Neutrophil (primary cell): Measurements from ENCODE around the gene ORM2.

Experiments
- H3K27ac ChIP-seq: fragments of 200-600 bp; sonication (generic); 2 replicates; pipeline ENCODE4 v1.5.1; 2016; ENCODE audit warnings: mild to moderate bottlenecking, moderate library complexity
- H3K27me3 ChIP-seq: fragments of 200-600 bp; sonication (generic); 2 replicates; pipeline ENCODE4 v1.6.0; 2016; ENCODE audit warnings: mild to moderate bottlenecking
- H3K36me3 ChIP-seq: fragments of 200-600 bp; sonication (generic); 2 replicates; pipeline ENCODE4 v1.5.1; 2017
- H3K4me1 ChIP-seq, 2 experiments: fragments of 200-600 bp in 1 of 2; sonication (generic) in 1 of 2; 1 replicate in 1 of 2; 2 replicates in 1 of 2; pipeline versions ENCODE4 v1.5.1 to v1.6.1; 2013 to 2016; ENCODE audit warnings: low read depth in 1 of 2, low read length in 1 of 2, mild to moderate bottlenecking in 1 of 2, moderate library complexity in 1 of 2; ENCODE audit not compliant: control insufficient read depth in 1 of 2, insufficient read depth in 1 of 2
- H3K4me3 ChIP-seq, 2 experiments: fragments of 200-600 bp in 1 of 2; sonication (generic) in 1 of 2; 1 replicate in 1 of 2; 2 replicates in 1 of 2; pipeline ENCODE4 v1.5.1; 2013 to 2016; ENCODE audit warnings: low read depth in 1 of 2, low read length in 1 of 2, mild to moderate bottlenecking in 1 of 2, moderate library complexity in 1 of 2
- H3K9me3 ChIP-seq: fragments of 200-600 bp; sonication (generic); 2 replicates; pipeline ENCODE4 v1.5.1; 2016
- TF ChIP-seq, protein P1 (sequence below): fragments of 200-600 bp; sonication (generic); IDR thresholded peaks from 2 replicates; pipeline ENCODE4 v1.5.1; 2016; ENCODE audit warnings: antibody characterized with exemption

Gene ORM2

DNA sequence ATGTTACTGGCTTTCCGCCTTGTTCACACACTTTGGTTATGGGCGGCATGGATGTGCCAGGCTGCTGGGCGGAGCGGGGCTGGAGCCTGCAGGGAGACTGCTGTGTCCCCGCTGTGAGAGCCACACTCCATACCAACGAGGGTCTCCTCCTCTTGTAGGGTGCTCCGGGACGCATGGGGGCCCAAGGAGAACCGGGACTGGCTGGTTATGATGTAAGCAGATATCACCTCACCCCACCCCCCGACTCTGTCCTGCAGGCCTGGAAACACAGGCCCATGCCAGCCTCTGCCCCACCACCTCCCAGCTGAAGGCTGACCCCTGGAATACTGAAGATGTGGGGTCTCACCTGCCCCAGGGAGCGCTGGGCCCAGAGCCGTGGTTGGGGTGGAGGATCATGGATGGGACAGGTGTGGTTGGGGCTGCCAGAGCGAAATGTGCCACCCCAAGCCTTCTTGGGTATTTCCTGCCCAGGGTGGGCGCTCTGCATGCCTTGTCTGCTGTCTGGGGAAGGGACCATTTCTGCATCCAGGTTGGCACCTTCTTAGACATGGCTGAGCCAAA, 46.0 kb upstream of the ORM2 start:
- Histone ChIP-seq H3K9me3 (no peaks in the 10 kb centered on the region), H3K27me3 (peaks cover 17% of the 10 kb centered on the region), H3K4me1 (no peaks in the 10 kb centered on the region), H3K4me3 (no peak overlapping the region), H3K27ac (no peak overlapping the region), H3K36me3 (no peaks in the 10 kb centered on the region)
- TF ChIP-seq, protein P1, sequence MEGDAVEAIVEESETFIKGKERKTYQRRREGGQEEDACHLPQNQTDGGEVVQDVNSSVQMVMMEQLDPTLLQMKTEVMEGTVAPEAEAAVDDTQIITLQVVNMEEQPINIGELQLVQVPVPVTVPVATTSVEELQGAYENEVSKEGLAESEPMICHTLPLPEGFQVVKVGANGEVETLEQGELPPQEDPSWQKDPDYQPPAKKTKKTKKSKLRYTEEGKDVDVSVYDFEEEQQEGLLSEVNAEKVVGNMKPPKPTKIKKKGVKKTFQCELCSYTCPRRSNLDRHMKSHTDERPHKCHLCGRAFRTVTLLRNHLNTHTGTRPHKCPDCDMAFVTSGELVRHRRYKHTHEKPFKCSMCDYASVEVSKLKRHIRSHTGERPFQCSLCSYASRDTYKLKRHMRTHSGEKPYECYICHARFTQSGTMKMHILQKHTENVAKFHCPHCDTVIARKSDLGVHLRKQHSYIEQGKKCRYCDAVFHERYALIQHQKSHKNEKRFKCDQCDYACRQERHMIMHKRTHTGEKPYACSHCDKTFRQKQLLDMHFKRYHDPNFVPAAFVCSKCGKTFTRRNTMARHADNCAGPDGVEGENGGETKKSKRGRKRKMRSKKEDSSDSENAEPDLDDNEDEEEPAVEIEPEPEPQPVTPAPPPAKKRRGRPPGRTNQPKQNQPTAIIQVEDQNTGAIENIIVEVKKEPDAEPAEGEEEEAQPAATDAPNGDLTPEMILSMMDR = no peak

DNA sequence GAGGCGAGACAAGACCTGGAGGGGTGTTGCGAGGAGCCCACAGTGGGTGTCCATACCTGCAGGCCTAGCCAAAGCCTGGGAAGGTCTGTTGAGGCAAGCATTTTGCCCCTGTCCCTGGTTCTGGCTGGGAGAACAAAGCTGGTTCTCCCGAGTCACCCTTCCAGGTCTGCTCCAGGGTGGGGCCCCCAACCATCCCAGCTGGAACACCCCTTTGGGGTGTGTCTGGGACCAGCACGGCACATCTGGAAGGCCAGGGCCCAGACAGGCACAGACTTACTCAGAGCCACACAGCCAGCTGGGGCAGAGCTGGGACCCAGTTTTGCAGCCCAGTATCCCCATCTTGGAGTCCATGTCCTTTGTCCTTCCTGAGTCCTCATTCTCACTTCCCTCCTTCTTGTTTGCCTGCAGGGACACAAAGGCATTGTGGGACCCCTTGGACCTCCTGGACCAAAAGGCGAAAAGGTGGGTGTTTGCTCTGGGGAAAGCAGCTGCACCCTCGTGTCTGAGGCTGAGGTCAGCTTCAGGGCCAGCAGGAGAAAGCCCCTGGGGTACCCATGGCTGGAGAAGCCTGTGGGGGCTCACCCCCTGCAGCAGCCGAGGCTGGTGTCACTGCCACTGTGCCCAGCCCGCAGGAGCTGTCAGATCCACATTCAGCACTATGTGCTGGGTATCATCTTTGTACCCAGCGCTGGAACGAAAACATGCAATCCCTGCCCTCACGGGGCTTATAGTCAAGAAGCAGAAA, 45.2 kb upstream of the ORM2 start:
- H3K4me1 ChIP-seq = no peaks in the 10 kb centered on the region
- TF ChIP-seq, protein P1 = no peak

DNA sequence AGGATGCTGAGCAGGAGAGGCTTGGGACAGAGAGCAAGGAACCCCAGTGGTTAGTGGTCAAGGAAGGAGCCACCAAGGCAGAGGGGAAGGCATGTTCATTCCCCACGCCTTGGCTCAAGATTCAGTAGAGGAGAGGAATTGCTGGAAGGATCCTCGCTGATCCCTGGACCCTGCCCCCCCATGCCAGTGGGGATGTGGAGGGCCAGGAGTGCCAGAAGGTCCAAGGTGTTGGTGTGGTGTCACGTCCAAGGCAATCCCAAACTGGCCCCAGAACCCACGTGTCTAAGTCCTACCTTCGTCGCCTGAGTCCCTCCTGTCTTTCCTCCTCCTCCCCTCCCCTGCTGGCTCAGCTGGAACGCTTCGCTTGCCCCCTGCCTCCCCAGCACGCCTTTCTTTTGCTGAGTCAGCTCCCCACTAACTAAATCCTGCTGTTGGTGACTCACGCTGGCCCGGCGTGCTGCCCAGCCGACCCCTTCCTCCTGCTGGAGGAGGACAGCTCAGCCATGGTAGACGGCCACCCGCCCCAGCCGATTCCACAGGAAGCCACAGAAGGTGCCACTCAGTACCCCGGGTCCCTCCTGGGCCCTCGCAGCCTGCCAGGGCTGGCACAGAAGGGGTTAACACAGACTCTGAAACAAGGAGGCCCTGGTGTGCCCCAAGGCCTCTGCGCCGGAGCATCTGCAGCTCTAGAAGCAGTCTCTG, 44.4 kb upstream of the ORM2 start:
- H3K4me1 ChIP-seq = no peaks in the 10 kb centered on the region
- H3K27ac ChIP-seq = no peak overlapping the region
- no peaks in the 10 kb centered on the region for H3K9me3 ChIP-seq

More for the DNA sequence above, 45.2 kb upstream of the ORM2 start:
- Histone ChIP-seq H3K9me3 (no peaks in the 10 kb centered on the region), H3K36me3 (no peaks in the 10 kb centered on the region), H3K27ac (no peak overlapping the region), H3K4me3 (no peak overlapping the region), H3K27me3 (peaks cover 17% of the 10 kb centered on the region)

DNA sequence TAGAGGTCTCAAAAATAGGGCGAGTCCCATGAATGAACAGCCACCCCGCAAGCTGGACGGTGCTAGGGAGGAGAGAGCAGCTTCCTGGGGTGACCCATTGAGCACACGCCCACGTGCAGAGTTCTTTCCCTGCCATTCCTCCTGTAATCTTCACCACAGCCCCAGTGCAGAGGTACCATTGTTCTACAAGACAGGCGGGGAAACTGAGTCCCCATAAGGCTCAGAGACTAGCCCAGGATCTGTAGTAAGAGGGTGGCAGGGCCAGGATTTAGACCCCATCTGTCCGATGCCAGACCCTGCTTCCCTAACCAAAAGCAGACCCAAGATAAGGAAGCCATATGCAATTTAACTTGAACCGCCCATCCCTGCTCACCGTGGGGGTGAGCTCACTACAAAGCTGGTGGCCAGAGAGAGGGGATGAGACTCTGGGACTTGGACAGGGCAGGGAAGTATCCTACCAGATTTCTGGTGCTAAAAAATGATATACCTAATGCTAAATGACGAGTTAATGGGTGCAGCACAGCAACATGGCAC, 43.5 kb upstream of the ORM2 start:
- Histone ChIP-seq H3K27ac (no peak overlapping the region), H3K36me3 (no peaks in the 10 kb centered on the region), H3K4me3 (no peak overlapping the region), H3K27me3 (peaks cover 17% of the 10 kb centered on the region), H3K9me3 (no peaks in the 10 kb centered on the region), H3K4me1 (no peaks in the 10 kb centered on the region)
- TF ChIP-seq, protein P1 = no peak

More for the DNA sequence above, 44.4 kb upstream of the ORM2 start:
- Histone ChIP-seq H3K27me3 (peaks cover 17% of the 10 kb centered on the region), H3K36me3 (no peaks in the 10 kb centered on the region), H3K4me3 (no peak overlapping the region)
- TF ChIP-seq, protein P1 = no peak

DNA sequence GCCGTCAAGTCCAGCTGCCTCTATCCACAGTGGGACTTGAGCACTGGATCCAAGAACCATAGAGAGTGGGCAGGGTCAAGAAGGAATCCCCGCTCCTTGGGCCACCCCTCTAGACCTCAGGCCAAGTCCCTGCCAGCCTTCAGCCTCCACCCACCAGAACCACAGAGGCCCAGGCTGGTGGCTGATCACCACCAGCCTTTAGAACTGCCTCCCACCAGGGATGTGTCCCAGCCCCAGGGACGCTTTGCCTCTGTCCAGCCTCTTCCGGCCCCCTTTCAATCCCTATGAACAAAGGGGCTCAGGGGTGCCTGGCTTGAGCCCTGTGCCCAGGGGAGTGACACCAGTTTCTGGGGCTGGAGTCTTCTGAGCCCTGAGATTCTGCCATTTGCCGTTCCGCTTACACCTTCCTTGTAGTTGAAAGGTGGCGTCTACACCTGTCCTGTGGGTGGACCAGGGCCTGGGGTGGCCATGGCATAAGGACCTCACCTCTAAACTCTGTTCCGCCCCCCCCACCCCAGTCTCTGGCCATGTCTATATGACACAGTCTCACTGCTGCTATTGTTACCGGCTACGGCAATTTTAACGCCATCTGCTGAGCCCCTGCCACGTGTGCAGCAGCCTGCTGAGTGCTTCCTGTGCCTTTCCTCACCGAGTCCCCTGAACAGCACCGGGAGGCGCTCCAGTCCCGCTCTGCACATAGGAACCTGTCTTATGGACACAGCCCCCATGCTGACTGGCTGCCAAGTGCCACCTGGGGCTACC, 42.5 kb upstream of the ORM2 start:
- H3K4me1 ChIP-seq = no peaks in the 10 kb centered on the region
- no peaks in the 10 kb centered on the region for H3K36me3 ChIP-seq
- H3K4me3 ChIP-seq = no peak overlapping the region
- no peaks in the 10 kb centered on the region for H3K9me3 ChIP-seq
- TF ChIP-seq, protein P1 = no peak
- peaks cover 21% of the 10 kb centered on the region for H3K27me3 ChIP-seq
- H3K27ac ChIP-seq = no peak overlapping the region
